ENCODE measurements around the gene PTGER1. TPM values are rescaled to one million over a fixed set of nuclear protein-coding genes. Genes with fewer than 3 reads are reported as not detected.

Gene PTGER1
- total and polyA plus RNA-seq, 9 of the 15 experiments (the other 6 are each of a cell fraction or from before 2014, with no cell fraction given), result 0.06 to 0.36 (median 0.31) TPM; not detected in 5

GRCh38 chr19:14510311-14511228 lies 35.4 kb upstream of the PTGER1 start (continued):
- TF ChIP-seq MGA (IDR thresholded peaks at IDR 0.05) (no peak), HMGXB4 (CRISPR knock-in tag; IDR thresholded peaks at IDR 0.05) (no peak), TARDBP (IDR thresholded peaks at IDR 0.05) (no peak), TBP (optimal IDR thresholded peaks at IDR 0.05; ENCODE audit: low read depth, low read length) (no peak), THRA (IDR thresholded peaks at IDR 0.05) (no peak), SIRT6 (IDR thresholded peaks at IDR 0.05; ENCODE audit: low read depth, low read length) (no peak), HSF4 (CRISPR knock-in tag; IDR thresholded peaks at IDR 0.05; ENCODE audit: borderline replicate concordance) (no peak), SP2 (IDR thresholded peaks at IDR 0.05; ENCODE audit: extremely low read depth, low read depth, low read length, poor library complexity, severe bottlenecking) (no peak), CBX8 (IDR thresholded peaks at IDR 0.05; ENCODE audit: borderline replicate concordance, extremely low read depth, low read depth, low read length, poor library complexity, severe bottlenecking) (no peak), DDX20 (tag; IDR thresholded peaks at IDR 0.05; ENCODE audit: low read depth) (no peak), HNRNPH1 (optimal IDR thresholded peaks at IDR 0.05; ENCODE audit: low read depth, low read length) (no peak)
